Hematopoietic multipotent progenitor cell treated with erythropoietin and hydrocortisone succinate and interleukin-3 and kit ligand, for 17 days (in vitro differentiated cells): ENCODE results near the gene AGRN.
A peak's percentile ranks its signal among the peaks of the same experiment; 100 is the strongest.

Experiments
- DNase-seq: peaks from one replicate; pipeline ENCODE4 v3.0.0-alpha.2; 2015; ENCODE audit warnings: low spot score

The AGRN gene

DNA sequence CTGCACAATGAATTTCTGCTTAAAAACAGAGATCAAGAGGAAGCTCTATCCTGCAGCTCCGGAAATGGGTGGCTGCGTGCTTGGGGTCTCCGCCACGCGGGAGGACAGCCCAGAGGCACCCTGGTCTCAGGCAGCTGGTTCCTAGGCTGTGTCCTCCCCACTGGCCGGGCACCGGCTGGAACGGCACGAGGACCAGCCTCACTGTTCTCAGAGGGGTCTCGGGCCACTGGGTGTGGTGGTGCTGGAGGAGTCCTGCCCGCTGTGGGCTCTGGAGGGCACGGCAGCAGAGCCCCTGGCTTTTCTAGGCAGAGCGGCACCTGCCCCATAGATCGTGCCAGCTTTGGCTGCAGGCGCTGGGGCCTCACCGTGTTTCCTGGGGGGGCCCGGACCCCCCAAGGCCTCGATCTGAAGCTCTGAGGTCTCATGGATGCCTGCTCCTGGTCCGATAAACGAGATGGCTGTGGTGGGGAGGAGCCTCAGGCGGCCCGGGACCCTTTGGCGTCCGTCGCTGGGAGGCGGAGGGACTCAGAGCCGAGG, 62.4 kb downstream of the AGRN start:
- DNase-seq, result no peak

DNA sequence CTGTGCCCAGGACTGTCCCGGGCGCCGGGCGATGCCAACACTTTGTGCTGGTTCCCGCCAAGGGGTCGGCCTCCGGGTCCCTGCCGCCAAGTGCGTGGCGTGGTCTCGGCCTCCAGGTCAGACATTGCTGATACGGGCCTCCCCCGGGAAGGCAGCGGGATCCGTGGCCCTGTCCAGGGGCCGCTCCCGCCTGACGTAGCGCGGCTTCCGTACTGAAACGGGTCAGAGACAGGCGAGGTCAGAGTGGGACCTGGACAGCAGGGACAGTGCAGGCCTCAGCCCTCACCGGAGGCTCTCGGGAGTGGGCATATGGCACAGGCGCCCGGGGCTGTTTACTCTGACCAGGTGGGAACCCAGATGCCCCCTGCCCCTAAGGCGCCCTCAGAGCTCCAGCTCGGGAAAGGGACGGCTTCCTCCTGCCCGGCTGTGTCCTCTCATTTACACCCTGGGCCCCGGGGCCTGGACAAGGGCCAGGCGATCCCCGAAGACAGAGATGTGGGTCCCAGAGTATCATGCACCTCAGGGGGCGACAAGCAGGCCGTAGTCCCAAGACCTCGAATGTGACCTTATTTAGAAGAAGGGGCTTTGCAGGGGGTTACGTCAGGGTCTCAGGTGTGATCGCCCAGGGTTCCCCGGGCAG, 63.0 kb downstream of the AGRN start:
- DNase-seq, result no peak

DNA sequence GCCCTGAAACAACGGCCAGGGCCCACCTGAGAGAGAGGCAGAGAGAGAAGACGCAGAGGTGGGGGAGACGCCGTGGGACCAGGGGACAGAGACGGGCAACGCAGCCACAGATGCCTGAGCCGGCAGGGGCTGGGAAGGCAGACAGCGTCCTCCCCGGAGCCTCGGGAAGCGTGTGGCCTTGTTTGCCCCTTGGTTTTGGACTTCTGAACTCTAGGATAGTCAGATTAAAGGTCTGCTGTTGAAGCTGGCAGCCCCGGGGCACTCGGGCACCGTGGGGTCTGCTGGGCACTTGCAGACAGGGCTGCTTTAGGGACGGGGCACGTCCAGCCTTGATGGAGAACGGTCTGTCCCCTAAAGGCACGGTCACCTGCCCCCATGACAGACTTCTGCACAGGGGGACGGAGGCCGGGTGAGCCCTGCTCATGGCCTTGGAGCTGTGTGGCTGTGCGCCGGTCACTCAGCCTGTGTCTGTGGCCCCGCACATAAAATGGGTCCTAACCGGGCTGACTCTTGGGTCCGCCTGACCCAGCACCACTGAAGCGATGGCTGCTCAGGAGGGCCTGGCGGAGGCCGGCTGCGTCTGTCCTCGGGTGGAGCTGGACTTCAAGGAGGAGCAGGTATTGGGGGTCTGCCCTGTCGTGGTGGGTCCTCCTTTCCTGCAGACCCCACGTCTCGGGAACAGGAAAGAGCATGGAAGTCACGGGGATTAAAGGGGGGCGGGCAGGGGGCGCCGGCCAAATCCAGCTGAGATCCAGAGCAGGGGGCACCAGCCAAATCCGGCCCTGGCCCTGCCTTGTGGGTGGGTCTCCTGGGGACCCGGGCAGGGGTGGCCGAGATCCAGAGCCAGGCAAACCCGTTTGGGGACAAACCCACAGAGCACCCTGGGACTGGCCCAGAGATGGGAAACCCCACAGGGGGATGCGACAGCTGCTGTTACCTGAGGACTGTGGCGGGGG, 63.8 kb downstream of the AGRN start:
- no peak for DNase-seq

DNA sequence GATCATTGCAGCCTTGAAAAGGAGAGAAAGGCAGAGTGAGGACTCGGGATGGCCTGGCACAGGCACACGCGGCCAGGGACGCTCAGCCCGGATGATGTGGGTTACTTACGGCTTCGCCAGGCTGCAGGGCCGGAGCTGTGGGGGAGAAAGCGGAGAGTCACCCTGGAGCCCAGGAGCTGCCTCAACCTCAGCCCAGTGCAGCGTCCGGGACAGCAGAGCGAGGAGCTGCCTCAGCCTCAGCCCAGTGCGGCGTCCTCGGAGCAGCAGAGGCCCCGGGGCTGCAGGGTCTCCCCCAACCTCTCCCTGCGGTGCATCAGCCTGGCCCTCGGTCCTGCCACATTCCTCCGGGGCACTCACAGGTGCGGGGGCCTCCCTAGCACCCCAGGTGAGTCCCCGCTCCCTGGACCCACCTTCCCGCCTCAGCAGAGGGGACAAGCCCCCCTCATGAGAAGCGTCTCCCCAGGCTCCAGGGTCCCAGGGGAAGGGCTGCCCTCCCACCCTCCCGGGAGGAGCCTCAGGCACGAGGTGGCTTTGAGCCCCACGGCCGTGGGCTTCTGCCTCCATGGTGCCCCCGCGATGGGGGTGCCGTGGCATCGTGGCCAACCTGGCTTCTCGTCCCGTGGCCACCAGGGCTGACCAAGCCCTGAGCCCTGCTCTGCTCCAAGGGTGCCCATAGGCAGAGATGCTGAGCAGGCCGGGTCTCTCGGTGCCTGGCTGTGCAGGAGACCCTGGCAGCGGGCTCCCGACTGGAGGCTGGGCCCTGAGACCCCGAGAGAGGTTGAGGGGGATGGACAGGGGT, 64.7 kb downstream of the AGRN start:
- no peak for DNase-seq

DNA sequence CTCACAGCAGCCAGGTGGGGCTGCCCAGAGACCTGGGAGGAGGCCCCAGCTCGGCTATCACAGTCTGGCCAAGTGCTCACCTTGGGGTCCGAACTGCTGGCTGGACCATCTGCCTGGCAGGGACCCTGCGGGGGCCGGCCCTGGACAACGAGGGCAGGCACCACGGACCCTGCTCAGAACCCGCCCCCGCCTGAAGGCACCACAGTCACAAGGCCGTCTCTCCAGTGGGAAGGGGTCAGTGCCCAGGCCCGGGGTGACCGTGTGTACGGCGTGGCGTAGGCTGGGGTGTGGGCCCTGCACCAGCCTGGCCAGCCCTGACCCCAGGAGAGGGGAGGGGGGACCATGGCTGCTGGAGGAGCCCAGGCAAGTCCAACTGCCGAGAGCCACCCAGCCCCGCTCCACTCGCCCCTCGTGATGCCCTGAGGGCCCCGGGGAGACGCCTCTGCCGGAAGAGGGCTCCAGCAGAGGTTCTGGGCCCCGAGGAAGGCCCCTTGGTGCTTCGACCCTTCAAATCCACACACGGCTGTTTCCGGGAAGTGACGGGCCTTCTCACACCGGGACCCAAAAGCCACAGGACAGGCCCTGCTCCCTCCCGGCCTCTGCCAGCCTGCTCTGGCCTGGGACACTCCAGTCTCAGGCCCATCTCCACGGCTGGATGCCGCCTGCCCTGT, 65.4 kb downstream of the AGRN start:
- no peak for DNase-seq

DNA sequence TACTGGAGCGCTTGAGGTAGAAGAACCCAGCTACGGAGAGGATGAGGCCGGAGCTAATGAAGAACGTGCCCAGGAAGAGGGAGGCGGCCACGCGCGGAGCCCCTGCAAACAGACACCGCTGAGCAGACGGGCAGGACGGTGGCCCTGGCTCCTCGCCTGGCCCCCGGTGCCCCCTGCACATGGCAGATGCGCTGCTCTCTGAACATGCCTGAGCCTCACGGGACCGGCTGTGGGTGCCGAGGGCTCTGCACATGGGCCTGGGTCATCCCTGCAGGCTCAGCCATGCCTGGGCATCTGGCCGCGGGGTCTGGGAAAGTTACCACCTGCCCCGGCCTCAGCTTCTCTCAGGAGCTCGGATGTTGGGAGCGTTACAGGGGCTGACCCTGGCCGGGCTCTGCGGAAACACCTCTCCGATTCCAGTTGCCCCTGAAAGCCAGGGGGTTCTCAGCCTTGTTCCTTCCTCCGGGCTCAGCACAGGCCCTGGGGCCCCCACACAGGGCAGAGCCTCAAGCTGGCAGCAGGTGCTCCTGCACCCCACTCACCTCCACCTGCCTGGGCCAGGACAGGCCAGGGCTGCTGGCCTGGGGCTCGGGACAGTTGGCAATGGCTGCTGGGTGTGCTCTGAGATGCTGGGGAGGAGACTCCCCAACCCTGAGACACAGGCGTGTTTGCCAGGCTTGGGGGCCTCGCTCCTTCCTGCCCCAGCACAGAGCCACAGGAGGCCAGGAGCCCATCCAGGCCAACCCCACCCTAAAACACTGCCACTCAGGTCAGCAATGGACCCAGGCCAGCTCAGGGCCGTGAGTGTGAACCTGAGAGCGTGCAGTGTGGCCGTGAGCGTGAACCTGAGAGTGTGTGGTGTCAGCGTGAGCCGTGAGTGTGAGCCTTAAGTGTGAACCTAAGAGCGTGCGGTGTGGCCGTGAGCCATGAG, 66.3 kb downstream of the AGRN start:
- no peak for DNase-seq

DNA sequence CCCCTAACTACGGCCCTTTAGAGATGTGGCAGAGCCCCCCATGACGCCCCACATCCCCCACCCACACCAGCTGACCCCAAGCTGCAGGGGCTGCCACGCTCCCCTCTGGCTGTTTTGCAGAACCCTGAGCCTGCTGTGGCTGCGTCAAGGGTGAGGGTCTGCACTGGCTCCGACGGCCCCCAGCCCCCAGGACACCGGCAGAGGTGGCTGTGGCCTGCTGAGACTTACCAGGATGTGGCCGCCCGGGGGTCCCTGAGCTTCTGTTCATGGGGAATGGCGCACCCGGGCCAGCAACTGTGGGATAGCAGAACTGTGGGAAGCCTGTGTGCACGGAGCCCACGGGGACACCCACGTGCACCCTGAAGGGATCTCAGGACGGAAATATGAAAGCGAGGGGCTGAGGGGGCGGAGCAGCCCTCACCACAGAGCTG, 67.0 kb downstream of the AGRN start:
- DNase-seq, result no peak

DNA sequence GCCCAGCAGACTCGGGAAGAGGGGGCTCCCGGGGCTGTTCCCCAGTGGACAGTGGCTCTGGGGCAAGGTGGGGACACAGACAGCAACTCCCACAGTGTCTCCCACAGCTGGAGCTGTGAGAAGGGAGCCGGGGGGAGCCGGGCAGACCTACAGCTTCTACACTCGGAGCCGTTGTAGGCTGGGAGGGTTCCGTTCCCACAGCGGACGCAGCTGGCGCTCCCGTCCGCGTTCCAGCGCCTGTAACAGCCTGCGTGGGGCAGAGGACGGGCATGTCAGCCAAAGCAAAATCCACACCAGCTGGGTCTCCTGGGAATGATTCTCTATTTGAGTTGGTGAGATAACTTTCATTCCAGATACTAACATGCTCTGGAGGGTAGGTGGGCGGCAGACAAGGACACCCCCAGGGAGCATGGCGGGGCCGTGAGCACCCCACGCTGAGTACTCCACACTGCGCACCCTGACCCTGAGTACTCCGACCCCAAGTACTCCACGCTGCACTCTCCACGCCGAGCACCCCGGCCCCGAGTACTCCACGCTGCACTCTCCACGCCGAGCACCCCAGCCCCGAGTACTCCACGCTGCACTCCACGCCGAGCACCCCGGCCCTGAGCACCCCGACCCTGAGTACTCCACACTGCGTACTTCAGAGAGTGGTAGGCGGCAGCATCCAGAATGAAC, 67.6 kb downstream of the AGRN start:
- no peak for DNase-seq

DNA sequence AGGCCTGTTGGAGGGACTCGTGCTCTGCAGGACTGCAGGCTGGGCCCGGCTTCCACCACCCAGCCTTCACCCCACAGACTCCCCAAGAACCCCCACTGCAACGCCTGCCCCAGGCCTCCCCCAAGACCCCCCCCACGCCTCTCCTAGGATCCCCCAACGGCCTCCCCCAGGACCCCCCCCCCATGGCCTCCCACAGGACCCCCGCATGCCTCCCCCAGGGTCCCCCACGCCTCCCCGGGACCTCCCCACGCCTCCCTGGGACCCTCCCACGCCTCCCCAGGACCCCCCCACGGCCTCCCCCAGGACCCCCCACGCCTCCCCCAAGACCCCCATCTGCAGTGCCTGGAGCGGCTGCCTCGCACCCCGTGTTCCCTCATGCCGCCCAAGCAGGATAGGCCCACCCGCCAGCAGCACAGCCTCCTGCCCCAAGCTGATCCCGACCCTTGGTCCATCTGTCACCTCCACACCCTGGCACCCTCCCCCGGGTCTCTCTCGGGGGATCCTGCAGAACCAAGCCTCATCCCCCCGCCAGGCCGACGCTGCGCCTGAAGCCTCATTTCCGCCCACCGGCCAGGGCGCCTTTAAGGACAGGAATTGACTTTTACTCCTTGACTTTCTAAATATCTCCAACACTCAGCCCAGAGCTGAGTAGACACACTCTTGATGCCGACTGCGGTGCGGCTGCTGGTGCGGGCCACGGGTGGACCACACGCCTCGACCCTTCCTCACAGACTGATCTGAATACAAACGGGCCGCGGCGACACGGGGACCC, 68.3 kb downstream of the AGRN start:
- DNase-seq, result no peak

DNA sequence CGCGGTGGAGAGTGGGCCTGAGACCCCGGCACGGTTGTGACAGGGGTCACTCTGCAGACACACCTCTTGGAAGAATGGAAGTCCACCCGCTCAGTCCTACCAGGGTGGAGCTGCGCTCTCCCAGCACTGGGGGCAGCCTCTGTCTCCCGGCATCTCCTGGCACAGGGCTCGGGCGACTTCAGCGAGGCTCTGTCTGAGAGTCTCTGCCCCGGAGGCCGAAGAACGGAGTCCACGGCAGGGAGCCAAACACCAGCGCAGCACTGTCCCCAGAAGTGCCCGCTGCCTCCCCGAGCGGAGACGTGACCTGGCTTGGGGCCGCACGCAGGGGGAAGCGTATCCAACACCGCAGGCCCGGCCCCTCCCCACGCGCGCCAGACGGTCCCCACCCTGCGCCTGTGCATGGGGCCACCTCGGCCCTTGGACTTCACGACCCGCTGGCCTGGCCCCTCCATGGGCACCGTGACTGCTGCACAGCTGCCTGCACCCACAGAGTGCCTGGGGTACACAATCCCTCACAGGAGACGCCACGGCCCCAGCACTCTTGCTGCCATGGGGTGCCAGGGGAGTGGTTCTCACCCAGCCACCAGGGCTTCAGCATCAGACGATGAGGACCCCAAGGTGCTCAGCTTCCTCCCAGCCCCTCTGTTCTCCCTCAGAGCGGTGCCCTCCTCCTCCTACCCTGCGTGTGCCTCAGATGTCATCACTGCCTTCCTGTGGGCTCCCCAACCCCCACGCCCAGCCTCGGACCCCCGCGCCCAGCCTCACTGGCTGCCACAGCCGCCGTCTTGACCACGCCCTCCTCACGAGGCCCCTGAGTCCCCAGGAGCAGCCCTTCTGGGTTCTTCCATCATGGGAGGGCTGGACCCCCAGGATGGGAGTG, 69.1 kb downstream of the AGRN start:
- DNase-seq, result no peak

DNA sequence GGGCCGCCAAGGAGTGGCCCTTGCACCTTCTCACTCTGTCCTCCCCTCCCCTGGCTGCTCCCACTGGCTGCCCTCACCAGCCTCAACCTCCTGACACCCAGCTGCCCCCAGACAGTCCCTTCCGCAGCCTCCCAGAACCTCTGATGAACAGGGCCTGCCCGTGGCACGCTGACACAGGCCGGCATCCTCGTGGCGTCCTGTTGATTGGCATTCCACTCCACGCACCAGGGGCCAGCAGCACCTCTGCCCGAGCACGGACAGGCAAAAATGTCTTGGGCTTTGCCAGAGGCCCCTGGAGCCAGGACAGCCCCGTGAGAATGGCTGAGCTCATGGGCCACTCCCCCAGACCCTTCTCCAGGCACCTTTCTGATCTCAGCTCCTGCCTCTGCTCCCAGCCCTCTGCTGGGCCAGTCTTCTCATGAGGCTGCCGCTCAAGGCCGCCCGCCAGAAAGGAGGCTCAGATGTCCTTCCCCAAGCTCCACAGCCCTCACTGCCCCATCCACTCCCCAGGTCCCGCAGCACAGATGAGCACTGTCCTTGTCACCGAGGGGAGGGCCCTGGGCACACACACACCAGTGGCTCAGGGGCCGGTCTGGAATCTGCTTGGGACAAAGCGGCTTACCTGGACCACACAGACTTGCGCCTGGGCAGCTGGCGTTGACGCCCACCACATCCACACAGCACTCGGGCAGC, 70.0 kb downstream of the AGRN start:
- DNase-seq, result no peak

DNA sequence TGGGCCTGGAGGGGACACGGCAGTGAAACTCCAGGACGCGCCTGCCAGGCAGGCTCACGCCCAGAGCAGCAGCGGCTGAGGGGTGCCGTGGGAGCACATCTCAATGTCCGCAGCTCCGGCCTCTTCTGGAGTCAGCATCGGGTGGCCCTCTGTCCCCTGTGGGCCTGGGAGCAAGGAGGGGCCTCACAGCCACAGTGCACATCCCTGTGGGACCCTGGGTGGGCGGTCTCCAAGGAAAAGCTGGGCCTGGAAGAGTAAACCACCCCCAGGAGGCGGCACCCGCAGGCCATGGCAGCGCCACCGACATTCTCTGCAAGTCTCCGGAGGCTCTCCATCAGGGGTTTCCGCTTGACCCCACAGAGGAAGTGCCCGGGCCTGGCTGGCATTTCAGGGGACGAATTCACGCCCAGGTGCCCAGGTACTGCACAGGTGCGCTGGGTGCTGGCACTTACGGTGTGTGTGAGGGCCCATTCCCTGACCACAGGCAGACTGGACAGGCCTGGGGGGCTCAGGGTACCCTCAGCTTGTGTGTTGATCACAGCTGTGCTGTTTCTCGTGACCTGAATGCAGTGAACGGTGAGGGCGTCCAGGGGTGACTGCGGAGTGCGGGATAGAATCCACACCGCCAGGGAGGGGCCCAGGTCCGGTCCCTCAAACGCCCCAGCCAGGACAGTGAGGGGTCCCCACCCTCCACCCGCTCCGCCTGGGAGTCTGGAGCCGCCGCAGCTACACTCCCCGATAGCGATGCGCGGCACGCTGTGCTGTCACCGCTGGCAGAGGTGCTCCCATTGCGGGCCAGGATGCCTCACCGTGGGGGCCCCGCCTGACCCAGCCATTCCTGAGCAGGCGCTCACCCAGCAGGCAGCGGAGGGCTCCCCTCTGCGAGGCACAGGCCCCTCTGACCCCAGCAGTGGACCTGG, 70.8 kb downstream of the AGRN start:
- DNase-seq, result no peak

DNA sequence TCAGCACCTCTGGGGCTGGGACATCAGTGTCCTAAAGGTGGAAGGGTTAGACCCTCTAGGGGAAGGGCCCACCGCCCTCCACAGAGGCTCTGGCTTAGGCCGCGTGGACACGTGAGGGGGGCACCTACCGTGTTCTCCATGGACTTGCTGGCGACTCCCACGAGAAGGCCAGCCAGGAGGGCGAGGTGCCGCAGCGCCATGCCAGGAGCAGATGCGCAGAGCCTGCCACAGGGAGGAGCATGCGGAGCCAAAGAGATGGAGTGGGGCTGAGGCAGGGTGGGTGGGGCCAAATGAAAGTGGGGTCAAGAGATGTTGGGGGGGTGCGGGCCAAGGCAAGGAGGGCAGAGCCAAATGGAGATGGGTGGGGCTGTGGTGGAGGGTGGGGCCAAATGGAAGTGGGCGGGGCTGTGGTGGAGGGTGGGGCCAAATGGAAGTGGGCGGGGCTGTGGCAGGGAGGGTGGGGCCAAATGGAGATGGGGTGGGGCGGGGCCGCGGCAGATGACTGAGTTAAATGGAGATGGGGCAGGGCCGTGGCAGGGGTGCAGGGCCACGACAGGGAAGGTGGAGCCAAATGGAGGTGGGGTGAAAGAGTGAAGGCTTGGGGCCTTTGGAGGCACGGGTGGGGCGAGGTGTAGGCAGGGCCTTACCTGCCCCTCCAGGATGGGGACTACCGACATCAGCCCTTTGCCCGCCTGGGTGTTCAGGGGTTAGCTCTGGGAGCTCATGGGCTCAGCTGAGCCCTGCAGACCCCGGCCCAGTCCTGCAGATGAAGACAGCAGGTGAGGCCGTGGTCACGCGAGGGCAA, 71.6 kb downstream of the AGRN start:
- peak; percentile 16 for DNase-seq

DNA sequence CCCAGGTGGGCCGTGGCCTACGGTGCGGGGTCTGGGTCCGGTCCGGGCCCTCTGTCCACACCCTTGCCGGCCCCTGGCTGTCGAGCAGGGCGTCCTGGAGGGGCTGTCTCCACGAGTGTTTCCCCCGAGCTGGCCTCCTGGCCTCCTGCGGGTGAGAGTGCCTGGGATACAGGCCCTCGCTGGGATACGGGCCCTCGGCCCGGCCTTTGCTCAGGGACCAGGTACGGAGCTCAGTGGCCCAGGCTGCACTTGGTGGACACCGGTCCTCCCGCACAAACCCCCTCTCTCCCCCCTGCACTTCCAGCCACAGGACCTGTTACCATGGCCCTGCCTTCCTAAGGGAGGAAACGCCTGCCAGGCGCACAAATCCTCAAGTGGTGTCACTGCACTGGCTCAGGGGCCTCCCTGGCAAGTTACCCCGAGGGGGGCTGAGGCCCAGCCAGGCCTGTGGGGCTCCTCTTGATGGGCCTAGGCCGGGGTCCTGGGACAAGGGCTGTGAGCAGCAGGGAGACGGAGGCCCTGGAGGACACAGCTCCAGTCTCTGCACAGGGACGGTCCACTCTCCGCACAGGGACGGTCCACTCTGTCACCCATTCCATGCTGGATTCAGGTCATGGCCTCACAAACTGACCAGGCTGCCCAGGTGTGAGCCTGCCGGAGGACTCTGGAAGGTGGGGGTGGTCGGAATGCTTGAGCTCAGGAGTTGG, 72.4 kb downstream of the AGRN start:
- DNase-seq, result no peak
